Hematopoietic multipotent progenitor cell treated with erythropoietin and hydrocortisone succinate and interleukin-3 and kit ligand, for 17 days (in vitro differentiated cells): ENCODE measurements around the gene NOC2L.

ENCODE experiments used
- DNase-seq: peaks from one replicate; pipeline ENCODE4 v3.0.0-alpha.2; 2015; ENCODE audit warnings: low spot score

Gene NOC2L

DNA sequence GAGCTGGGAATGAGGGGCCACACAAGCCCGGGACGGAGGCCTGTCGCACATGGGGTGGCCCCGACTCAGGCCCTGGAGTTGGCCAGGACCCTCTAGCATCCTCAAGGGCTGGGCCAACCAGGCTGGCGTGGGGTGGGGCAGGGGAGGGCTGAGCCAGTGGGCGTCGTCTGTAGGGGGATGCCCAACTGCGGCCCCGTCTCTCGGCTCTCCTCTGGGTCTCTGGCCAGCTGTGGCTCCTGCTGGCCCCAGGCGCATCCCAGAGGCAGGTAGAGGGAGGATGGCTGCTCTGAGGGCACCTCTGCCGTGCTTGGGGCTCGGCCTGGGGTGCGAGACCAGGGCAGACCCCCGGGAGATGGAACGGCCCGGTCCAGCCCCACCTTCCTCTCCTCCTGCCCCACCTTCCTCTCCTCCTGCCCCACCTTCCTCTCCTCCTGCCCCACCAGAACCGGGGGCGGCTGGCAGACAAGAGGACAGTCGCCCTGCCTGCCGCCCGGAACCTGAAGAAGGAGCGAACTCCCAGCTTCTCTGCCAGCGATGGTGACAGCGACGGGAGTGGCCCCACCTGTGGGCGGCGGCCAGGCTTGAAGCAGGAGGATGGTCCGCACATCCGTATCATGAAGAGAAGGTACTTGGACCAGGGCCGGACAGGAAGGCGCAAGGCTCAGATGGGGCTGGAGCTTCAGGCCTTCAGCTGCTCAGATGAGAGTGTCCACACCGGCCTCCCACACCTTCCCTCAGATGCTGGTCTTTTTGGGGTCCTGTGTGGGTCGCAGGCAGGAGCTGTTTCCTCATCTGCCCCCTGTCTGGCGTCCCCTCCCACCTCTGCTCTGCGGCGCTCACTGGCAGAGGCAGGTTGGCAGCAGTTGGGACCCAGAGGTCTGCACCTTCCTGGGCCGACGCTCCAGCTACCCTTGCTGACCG lies 29.1 kb downstream of the NOC2L start:
- DNase-seq, result no peak

DNA sequence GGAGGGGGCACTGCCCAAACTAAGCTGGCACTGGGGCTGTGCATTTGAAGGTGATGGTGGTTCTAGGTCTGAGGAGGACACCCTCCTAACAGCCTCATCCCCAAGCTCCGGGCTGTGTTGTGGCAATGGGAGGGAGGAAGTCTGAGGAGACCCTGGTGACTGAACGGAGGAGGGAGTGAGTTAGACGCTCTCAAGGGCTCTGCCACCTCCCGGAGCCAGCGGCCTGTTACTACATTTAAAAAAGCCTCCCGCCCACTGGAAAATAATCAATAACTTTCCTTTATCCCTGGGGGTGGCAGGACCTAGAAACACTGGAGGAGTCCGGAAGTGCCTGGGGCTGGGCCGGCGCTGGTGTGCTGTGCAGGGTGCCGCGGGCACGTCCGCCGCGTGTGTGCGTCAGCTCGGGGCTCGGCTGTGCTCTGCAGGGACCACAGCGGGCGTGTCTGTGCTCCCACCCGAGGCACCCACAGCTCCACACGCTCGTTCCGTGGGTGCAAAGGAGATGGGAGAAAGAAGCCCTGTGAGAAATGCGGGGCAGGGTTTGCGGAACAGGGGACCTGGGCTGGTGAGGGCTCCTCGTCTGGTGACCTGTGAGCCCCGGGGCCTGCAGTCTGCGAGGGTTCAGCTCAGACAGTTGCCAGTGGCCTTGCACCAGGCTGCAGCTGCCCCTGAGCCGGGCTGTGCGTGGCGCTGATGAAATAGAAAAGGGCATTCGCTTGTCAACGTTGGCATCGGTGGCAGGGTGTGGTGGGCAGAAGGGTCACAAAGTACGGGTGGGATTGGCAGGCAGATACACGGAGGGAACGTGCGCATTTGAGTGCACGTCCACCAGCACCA lies 30.0 kb downstream of the NOC2L start:
- DNase-seq, result no peak

DNA sequence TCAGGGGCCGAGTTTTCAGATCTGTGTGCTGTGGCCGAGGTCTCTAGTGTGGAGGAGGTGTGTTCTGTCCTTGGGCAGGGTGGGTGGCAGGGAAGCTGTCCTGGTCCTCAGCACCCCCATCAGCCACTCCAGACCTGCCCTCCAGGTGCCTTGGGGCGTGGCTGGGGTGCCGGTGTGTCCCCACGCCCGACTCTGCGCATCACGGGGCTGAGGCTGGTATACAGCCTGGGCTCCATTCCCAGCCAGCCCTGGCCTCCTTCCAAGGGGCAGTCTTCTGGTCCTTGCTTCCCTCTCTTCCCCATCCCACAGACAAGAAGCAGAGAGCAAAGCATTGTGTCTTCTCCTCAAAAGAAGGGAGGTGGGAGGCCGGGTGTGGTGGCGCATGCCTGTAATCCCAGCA lies 31.3 kb downstream of the NOC2L start:
- DNase-seq, result no peak

DNA sequence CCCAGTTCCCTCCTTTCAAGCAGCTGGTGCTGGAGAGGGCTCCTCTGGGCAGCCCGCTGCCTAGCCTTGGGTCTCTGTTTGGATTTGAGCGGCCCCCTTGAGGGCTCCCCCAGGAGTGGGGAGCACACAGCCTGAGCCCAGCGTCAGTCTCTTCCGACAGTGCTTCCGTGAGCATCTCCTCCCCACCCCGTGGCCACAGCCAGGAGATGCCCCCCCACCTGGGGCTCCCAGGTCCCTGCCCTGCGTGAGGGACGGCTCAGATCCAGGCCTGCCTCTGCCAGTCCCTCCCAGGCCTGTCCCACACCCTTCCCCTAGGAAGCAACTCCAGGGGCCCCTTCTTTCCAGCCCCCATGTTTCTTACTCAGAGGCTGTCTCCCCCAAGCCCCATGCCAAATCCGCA lies 31.8 kb downstream of the NOC2L start:
- DNase-seq, result no peak

DNA sequence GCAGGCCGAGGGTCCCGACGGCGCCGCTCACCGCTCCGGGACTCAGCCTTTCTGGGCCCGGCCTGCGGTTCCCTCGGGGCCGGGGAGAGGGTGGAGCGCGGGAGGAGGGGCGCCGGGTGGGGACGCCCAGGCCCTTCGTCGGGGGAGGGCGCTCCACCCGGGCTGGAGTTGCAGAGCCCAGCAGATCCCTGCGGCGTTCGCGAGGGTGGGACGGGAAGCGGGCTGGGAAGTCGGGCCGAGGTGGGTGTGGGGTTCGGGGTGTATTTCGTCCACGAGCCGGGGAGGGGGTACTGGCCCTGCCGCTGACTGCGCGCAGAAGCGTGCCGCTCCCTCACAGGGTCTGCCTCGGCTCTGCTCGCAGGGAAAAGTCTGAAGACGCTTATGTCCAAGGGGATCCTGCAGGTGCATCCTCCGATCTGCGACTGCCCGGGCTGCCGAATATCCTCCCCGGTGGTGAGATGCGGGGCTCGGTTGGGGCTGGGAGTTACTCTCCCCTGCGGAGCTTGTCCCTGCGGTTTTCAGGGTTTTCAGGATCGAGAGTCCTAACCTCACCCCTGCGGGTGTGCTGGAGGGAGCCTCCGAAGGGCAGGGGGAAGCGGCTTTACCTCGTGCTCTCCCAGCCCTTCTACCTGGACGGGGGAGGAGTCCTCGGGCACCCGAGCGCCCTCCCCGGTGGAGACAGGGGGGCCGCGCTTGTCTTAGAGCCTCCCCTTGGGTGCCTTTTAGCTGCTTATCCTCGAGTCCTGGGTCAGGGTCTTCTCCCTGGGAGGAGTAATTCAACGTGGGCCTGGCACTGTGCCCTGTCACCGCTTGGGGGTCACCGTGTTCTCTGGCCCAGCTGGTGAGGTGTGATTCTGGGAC lies 33.3 kb downstream of the NOC2L start:
- no peak for DNase-seq

DNA sequence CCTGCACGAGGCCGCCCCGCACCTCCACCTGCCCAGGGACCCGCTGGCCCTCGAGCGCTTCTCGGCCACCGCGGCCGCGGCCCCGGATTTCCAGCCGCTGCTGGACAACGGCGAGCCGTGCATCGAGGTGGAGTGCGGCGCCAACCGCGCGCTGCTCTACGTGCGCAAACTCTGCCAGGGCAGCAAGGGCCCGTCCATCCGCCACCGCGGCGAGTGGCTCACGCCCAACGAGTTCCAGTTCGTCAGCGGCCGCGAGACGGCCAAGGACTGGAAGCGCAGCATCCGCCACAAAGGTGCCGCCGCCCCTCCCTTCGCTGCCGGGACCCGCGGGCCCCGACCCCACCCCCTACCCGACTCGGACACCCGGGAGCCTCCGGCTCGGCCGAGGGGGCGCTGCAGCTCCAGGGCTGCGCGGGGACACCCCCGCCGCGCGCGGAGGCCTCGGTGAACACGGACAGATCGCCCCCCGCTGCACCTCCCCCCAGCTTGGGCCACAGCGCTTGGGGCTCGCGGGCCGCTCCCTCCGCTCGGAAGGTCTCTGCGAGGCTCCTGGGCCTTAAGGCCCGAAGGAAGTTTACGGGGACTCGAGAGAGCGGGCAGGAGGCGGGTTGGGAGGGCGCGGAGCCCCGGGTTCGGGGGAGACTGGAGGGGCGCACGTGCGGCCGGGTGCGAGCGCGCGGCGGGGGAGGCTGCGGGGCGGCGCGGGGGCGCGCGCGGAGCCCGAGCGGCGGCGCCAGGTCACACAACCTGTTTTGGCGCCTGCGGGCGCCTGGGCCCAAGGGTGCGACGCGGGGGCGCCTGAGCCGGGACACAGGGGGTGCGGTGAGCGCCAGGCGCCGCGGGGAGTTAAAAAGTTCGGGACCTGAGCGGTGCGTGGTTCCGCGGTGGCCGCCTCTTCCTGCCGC lies 34.1 kb downstream of the NOC2L start:
- DNase-seq, result no peak

DNA sequence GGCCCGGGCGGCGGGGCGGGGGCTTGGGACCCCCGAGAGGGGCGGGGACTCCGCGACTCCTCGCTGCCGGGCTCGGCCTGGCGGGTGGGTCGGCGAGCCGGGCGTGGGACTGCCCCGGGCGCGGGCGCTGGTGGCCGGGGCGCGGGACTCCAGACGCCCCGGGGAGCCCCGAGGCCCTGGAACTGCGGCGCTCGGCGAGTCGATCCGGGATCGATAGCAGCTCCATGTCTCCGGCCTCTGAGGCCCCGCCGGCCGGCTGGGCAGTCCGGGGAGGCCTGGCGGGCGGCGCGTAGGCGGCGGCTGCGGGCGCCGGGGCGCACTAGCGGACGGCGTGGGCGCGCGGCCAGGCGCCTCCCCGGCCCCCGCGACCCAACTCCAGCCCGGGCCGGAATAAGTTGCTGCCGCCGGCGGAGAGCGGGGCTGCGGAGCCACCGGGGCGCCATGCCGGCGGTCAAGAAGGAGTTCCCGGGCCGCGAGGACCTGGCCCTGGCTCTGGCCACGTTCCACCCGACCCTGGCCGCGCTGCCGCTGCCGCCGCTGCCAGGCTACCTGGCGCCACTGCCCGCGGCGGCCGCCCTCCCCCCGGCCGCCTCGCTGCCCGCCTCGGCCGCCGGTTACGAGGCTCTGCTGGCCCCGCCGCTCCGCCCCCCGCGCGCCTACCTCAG lies 34.9 kb downstream of the NOC2L start:
- DNase-seq, result no peak

DNA sequence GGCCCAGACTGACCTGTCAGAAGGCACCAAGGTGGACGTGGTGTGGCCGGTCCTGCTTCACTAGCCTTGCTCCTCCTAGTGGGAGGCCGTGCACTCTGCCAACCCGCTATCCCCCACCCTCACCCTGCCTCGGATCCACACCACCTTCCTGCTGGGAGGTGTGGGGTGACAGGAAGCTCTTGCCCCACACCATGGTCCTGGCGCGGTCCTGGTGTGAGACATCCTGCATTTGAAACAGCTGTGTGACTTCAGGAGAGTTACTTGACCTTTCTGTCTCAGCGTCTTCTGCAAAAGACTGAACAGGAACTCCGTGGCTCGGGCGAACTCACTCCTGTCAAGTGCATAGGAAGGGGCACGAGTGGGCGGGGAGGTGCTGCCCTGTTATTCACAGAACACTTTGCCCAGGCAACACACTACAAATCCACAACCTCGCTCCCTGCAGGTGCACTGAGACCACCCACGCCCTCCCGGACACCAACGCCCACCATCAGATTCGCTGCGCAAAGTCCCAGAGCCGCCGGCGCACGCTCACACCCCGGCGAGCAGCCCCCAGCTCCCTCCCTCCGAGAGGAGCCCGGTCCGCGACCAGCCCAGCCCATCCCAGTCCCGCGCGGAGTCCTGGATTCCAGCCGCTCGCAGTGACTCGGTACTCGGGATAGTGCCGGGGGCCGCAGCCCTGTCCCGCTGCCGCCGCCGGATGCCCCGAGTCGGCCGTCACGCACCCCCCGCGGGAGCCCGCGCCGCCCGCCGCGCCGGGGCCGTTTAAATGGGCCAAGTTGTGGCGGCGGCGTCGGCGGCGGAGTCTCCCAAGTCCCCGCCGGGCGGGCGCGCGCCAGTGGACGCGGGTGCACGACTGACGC lies 35.7 kb downstream of the NOC2L start, which contains the start of gene SAMD11:
TSS of gene SAMD11 (plus strand) at position 793 of the 860 bp plus-strand sequence. CDS start 509 bp downstream, outside the sequence.
- no peak for DNase-seq

DNA sequence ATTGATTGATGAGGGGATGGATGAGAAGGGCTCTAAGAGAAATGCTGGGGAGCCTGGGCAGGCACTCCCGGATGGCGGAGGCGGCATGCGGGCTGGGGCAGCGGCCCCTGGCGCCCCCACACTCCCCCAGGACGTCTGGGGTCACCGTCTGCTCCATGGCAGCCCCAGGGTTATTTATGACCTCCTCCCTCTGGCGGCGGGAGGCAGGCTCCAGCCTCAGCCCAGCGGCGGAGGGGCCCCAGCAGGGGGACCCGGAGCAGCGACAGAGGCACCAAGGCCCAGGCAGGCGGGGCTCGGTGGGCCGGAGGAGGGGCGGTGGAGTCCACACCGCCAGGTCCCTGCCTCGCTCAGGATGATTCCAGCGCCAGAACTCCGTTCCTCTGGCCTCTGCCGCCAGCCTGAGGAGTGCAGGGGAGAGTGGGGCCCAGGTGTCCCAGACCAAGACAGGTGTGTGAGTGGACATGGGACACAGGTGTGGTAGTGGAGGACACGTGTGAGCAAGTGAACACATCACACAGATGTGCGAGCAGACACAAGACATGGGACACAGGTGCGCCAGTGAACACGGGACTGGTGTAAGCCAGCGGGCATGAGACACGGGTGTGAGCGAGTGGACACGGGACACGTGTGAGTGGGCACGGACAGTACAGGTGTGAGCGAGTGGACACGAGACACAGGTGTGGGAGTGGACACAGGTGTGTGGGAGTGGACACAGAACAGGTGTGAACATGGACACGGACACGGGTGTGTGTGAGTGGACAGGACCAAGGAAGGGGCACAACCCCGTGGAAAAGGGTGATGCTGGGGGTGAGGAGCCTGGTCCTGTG lies 37.8 kb downstream of the NOC2L start:
- DNase-seq, result no peak

DNA sequence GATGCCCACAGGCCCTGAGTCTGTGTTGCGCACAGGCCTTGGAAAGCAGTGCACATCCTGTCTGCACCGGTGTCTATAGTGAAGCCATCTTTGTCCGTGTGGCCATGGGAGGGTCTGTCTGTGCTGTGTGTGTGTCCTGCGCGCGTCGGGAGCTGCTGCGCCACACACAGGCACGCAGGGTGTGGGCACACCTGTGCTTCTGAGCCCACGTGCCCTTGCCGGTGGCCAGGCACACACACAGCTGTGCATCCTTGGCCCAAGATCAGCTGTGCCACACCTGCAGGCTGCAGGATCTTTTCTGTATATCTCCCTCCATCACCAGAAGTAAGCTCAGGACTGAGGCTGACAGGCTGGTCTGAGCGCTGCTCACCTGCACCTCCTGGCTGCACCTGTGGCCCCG lies 38.5 kb downstream of the NOC2L start:
- no peak for DNase-seq

DNA sequence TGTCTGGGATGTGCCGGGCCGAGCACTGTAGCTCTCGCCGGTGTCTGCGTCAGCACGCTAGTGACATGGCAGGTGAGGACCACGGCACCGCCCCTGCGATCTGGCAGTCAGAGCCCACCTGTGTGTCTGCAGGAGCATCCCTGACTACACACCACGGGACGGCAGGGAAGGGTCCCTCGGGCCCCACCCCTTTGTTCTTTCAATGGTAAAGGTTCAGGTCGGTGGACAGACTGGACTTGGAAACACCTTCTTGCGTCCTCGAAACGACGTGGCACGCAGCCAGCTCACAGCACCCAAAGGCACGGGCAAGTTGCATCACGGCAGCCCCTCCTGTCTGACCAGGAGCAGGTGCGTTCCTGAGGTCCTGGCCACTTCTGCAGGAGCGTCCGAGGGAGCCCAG lies 39.0 kb downstream of the NOC2L start:
- DNase-seq, result no peak

DNA sequence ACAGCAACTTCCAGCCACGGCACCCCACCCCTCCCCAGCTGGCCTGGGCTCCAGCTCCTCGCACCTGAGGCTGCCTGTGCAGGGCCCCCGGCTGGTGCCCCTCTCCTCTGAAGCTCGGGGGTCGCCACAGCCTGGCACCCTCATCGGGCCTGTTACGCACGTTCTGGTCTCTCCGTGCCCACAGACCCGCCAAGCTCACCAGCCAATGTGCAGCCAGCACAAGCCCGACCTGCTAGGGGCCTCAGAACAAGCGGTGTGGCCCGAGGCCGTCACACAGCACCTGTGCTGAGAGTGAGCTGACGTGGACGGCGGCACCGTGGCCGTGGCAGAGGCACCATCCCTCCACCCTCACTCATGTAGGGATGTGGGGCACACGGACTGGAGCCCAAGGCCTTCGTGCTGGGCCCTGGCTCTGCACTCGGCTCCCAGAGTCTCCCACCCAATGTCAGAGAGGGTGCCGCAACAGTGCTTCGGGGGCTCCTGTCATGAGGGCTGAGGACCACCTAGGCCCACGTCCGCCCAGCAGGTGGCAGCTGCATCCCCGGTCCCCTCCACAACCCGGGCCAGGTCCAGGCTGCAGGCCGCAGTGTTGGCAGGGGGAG lies 39.7 kb downstream of the NOC2L start:
- no peak for DNase-seq

DNA sequence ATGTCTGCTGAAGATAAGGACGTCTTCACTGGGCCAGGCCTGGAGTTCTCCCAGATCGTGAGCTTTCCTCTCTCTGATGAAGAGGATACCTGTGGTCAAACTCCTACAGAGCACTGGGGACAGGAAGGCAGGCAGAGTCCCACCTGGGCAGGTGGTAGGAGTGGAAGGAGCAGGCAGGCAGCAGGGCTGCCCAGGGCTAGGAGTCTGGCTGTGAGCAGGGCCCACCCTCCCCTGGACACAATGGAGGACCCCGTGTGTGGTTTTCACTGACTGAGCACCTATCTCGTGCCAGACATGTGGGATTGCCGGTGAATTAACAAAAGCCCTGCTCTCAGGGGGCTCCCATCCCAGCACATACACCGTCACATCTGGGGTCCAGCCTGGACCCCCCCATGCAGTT lies 40.2 kb downstream of the NOC2L start:
- no peak for DNase-seq

DNA sequence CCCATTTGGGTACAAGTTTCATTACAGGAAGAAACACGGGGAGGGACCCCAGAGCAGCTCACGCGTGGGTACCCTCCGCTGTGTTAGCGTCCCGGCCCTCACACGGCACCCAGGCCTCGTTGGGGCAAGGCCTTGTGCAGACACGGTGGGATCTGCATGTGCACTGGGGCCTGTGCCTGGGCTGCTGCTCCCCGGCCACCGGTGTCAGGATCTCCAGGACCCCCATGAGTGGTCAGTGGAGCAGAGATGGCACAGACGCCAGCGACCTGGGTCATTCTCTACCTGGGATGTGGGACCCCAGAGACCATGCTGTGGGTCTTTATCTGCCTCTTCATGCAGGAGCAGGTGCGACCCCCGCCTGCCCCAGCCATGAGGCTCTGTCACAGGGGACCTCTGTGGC lies 40.7 kb downstream of the NOC2L start:
- DNase-seq, result no peak

DNA sequence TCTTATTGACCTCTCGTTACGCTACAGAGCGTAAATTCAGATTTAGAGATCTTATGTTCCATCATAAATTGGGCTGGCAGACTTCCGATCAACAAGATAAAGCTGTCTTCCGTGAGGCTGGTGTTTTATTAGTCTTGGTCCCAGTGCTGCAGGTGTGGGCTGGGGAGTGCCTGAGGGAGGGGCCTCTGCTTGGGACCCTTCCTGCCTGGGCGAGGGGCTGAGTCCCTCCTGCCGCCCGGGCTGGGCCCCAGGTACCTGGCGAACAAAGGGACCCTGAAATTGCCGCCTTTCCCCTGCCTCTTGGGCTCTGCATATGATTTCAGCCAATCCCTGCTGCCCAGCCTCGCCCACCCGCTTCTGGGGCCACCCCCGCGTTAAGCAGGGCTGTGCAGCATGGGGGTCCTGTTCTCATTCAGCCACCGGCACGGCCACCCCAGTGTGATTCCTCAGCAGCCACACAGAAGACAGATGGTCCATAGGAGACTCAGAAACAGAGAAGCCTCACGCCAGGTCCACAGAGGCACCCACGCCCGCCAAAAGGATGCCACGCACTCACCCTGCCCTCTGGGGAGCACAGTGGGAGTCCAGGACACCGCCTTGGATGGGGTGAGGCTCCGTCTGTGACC lies 41.5 kb downstream of the NOC2L start:
- DNase-seq, result no peak

DNA sequence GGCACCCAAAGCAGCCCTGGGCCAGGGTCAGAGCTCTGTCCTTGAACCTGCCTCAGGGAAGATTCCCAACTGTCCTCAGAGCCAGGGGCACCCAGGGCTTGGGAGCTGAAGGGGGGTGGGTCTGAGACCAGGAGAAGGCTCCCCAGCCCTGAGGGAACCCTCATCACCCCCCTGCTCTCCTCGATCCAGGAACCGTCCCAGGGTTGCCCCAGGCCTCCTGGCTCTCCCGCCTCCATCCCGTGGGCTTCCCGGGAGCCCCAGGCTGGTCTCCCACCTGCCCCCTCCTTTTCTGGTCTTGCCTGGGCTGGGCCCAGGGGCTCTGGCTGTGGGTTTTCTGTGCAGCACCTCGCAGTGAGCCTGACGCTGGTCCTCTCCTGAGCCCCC lies 42.0 kb downstream of the NOC2L start:
- no peak for DNase-seq

DNA sequence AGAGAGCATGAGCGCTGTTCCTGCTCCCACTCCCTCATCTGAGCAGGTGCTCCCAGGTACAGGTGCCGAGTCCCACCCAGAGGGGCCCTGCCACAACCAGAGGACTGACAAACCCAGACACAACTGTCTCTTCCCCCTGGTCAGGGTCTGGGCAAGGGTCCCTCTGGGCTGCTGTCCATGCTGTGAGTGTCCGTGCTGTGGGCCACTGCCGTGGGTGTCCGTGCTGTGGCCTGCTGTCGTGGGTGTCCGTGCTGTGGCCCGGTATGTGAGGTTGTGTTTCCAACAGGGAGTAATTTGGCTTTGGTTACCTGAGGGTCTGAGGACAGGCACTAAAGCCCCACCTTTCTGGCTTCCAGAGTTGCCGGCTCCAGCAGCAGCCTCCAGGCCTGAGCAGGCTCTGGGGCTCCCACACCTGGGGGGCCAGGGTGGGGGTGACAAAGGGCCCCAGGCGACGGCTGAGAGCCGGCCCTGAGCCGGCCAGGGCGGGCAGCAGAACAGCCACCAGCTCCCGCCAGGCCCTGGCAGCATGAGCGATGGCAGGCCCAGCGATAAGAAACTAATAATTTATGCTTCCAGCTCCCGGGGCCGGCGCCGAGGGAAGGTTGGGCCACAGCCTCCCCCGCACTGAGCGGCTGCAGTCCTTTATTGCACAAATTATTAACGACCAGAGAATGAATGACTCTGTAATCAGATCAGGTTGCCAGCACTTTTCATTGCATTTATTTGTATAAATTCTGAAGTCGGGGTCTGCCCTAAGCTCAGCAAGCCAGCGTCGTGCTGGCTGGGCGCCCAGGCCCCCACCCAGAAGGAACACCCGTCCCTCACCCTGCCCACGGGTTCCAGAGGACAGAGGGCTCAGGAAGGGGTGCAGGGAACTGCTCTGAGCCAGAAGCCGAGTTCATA lies 42.6 kb downstream of the NOC2L start:
- no peak for DNase-seq
